ENCODE data around the gene ATE1.
A peak's percentile ranks its signal among the peaks of the same experiment; 100 is the strongest.
"Not testable (repeated sequence)": the region's sequence is repeated elsewhere in the genome, so short reads cannot be mapped to it uniquely, and the experiment has no call there.

ATE1 gene

DNA sequence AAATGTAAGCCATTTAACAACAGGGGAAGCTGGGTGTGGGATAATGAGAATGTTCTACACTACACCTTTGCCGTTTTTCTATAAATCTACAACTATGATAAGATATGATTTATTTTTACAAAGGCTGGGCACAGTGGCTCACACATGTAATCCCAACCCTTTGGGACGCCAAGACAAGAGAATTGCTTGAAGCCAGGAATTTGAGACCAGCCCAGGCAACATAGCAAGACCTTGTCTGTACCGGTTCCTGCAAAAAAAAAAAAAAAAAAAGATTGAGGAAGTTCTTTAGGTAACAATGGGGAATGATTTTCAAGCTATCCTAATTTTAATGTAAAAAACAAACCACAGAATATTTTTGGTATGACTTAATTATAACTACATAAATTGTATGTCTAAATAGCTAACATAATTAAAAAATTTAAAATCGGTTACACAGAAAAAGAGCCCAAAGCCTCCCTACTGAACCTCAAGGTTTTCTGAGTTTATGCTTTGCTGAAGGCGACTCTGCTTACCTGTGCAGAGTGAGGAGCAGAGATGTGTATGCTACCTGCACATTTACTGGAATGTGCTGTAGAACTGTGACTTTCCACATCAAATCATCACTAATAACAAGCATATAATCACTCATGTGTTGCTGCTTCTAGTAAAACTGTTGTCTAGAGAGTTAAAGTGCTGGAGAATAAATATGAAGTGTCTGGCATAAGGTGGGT lies 163.4 kb downstream of the ATE1 start:
- Mint-ChIP-seq H3K4me1 (no peaks in the 10 kb centered on the region), H3K27ac (no peak overlapping the region), H3K4me3 (no peak overlapping the region), H3K9me3 (peaks cover 9% of the 10 kb centered on the region), H3K27me3 (no peaks in the 10 kb centered on the region), H3K36me3 (peaks cover 54% of the 10 kb centered on the region)
- ATAC-seq (ENCODE audit: low read depth) = no peak
- DNase-seq (ENCODE audit: low spot score in 2 of 2) = no peak

DNA sequence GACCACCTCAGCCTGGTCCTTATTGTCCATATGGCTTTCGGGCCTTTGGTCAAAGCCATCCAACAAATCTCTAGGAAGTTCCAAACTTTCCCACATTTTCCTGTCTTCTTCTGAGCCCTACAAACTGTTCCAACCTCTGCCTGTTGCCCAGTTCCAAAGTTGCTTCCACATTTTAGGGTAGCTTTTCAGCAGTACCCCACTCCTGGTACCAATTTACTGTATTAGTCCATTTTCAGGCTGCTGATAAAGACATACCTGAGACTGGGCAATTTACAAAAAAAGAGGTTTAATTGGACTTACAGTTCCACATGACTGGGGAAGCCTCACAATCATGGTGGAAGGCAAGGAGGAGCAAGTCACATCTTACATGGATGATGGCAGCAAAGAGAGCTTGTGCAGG lies 170.6 kb downstream of the ATE1 start:
- not testable (repeated sequence) for ATAC-seq (ENCODE audit: low read depth); H3K27me3 Mint-ChIP-seq; H3K4me3 Mint-ChIP-seq; DNase-seq (ENCODE audit: low spot score in 2 of 2); H3K4me1 Mint-ChIP-seq; H3K27ac Mint-ChIP-seq
- Mint-ChIP-seq H3K36me3 (peaks cover 55% of the 10 kb centered on the region), H3K9me3 (peaks cover 28% of the 10 kb centered on the region)

DNA sequence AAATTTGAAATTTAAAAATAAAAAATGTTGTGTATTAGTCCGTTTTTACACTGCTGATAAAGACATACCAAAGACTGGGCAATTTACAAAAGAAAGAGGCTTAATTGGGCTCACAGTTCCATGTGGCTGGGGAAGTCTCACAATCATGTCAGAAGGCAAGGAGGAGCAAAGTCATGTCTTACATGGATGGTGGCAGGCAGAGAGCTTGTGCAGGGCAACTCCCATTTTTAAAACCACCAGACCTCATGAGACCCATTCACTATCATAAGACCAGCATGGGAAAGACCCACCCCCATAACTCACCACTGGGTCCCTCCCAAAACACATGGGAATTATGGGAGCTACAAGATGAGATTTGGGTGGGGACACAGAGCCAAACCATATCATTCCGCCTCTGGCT lies 172.3 kb downstream of the ATE1 start:
- H3K27me3 Mint-ChIP-seq; H3K4me3 Mint-ChIP-seq; H3K4me1 Mint-ChIP-seq; H3K27ac Mint-ChIP-seq; DNase-seq (ENCODE audit: low spot score in 2 of 2); ATAC-seq (ENCODE audit: low read depth): not testable (repeated sequence)
- Mint-ChIP-seq H3K9me3 (peaks cover 22% of the 10 kb centered on the region), H3K36me3 (peaks cover 46% of the 10 kb centered on the region)

DNA sequence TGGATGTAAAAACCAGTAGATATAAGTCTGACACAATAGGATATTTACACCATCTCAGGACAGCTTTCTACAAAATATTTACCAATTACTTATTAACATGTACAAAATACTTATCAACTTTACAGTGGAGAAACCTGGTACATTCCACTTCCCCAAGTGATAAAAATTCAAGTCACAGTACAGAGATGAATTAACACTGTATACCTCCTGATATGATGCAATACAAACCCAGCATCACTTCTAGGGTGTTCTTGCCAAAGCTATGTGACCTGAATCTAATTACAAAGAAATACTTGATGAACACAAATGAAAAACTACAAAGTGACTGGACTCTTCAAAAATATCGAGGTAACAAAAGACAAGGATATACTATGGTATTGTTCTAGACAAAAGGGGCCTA lies 173.2 kb downstream of the ATE1 start:
- Mint-ChIP-seq H3K27me3 (no peaks in the 10 kb centered on the region), H3K4me1 (no peaks in the 10 kb centered on the region), H3K9me3 (peaks cover 19% of the 10 kb centered on the region), H3K36me3 (peaks cover 37% of the 10 kb centered on the region), H3K4me3 (no peak overlapping the region), H3K27ac (no peak overlapping the region)
- DNase-seq (ENCODE audit: low spot score in 2 of 2) (no peak), ATAC-seq (ENCODE audit: low read depth) (no peak)

DNA sequence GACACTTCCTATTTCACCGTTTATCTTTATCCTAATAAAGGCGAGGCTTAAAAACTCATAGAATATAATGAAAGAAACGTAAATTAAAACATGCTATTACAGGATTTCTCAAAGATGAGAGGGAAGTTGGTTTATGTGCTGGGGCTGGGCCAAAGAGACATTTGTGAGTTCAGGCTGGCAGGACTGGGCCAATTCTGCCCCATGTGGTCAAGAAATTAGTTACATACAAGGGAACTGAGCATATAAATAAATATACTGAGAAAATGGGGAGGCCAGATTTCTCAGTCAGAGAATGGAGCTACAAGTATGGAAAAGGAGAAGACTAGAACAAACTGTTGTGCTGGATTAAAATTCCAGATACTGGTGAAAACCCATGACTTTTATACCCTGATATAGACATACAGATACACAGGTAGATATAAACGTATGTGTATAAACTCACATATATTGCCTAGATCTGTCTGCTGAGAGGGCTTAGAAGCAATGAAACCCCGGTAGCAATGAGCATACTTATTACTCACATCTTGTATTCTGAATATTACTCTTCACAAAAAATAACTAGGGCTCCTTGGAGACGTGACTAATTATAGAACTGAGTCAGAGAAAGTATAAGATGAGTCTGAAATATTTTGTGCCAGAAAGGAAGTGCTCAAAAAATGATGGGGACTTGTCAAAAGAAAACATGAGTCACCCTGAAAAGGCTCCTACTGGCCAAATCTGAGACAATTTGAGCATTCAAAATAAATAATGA lies 173.9 kb downstream of the ATE1 start:
- H3K4me3 Mint-ChIP-seq = no peak overlapping the region
- peaks cover 19% of the 10 kb centered on the region for H3K9me3 Mint-ChIP-seq
- no peak overlapping the region for H3K27ac Mint-ChIP-seq
- DNase-seq (ENCODE audit: low spot score in 2 of 2) = no peak
- H3K36me3 Mint-ChIP-seq = peaks cover 33% of the 10 kb centered on the region
- ATAC-seq (ENCODE audit: low read depth) = no peak
- no peaks in the 10 kb centered on the region for H3K27me3 Mint-ChIP-seq
- no peaks in the 10 kb centered on the region for H3K4me1 Mint-ChIP-seq

DNA sequence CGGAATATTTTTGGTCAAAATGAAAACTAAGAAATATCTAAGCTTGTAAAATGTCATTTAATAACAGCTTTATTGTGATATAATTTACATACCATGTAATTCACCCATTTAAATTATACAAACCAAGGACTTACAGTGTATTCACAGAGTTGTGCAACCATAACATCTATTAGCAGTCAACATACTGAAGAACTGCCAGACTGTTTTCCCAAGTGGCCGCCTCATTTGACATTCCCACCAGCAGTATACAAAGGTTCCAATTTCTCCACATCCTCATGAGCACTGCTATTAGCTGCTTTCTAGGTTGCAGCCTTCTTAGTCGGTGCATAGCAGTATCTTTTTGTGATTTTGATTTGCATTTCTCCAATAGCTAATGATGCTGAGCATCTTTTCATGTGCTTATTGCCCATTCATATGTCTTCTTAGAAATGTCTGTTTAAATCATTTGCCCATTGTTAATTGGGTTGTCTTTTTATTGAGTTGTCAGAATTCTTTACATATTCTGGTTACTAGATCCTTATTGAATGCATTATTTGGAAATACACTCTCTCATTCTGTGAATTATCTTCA lies 176.6 kb downstream of the ATE1 start:
- ATAC-seq (ENCODE audit: low read depth) (no peak), DNase-seq (ENCODE audit: low spot score in 2 of 2) (no peak)
- H3K36me3 Mint-ChIP-seq = peaks cover 17% of the 10 kb centered on the region
- H3K27me3 Mint-ChIP-seq = no peaks in the 10 kb centered on the region
- H3K27ac Mint-ChIP-seq = no peak overlapping the region
- H3K4me1 Mint-ChIP-seq = no peaks in the 10 kb centered on the region
- H3K4me3 Mint-ChIP-seq = no peak overlapping the region
- peaks cover 4% of the 10 kb centered on the region for H3K9me3 Mint-ChIP-seq

DNA sequence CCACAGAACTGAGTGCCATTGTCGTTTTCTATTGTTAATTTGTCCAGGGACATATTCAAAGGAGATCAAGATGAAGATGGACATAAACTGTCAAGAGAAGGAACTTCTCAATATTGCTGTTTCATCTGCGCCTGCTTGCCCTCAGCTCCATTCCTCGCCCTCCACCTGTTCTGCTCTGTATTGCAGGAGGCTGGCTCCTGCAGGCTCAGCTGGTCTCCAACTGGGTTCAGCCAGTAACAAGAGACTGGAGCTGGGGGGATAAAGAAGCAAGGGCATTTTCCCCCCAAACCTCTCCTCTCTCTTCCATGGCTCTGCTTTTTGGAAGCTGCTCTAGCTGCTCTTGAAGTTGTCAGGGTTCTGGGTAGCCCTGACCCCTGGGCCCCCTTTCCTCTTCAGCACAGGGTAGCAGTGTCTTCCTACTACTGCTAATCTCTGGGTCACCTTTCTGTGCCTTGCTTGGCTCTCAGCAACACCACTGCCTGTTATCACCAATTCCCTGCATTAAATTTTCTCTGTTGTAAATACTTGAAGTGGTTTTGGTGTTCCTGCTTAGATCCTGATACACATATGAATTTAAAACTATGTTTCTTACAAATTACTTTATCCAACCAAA lies 180.6 kb downstream of the ATE1 start:
- no peaks in the 10 kb centered on the region for H3K4me1 Mint-ChIP-seq
- DNase-seq (ENCODE audit: low spot score in 2 of 2) (no peak), ATAC-seq (ENCODE audit: low read depth) (no peak)
- peaks cover 13% of the 10 kb centered on the region for H3K36me3 Mint-ChIP-seq
- H3K9me3 Mint-ChIP-seq = no peaks in the 10 kb centered on the region
- no peak overlapping the region for H3K27ac Mint-ChIP-seq
- H3K4me3 Mint-ChIP-seq = no peak overlapping the region
- H3K27me3 Mint-ChIP-seq = no peaks in the 10 kb centered on the region

DNA sequence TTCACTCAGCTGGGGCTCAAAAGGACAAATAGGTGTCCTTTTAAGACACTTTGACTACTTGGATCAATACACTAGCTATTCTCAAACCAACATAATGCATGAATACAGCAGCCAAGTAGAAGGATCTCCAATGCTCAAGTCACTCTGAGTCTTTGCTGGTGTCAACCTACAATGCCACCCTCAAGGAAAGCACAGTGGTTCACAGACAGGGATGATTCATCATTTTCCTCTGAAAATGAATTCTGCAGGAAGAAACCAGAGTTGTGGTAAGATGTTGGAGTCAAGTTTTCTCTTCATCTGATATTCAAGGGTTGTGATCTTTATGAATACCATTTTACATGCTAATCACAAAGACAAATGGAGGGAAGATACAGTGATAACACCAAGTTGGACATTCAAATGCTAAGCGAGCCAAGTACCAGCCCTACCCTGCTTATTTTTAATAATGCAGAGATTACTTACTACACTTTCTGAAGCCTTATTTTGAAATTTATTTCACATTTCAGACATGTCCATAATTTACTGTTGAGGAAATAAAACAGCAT lies 186.5 kb downstream of the ATE1 start:
- no peaks in the 10 kb centered on the region for H3K27me3 Mint-ChIP-seq

DNA sequence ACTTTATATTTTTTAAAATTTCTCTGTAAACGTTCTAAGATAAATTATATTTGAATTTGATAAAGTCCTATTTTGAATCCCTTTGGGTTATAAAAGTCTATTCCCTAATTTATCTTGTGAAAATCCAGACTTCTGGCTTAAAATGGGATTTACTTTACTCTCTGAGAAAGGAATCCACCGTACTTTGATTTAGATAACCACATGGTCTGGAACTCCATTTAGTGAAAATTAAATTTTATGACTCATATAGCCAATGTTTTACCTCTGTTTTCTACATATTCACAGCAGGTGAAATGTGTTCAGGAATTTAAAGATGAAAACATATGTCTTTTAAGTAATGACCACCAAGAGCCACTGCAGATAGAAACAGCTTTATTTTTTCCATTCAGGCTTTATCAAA lies 187.8 kb downstream of the ATE1 start:
- Mint-ChIP-seq H3K9me3 (no peaks in the 10 kb centered on the region), H3K4me3 (no peak overlapping the region), H3K27me3 (no peaks in the 10 kb centered on the region), H3K4me1 (no peaks in the 10 kb centered on the region), H3K36me3 (peaks cover 11% of the 10 kb centered on the region), H3K27ac (no peak overlapping the region)
- DNase-seq (ENCODE audit: low spot score in 2 of 2) (no peak), ATAC-seq (ENCODE audit: low read depth) (no peak)

More for the DNA sequence above, 186.5 kb downstream of the ATE1 start:
- Mint-ChIP-seq H3K4me3 (no peak overlapping the region), H3K27ac (no peak overlapping the region), H3K9me3 (no peaks in the 10 kb centered on the region), H3K36me3 (peaks cover 15% of the 10 kb centered on the region), H3K4me1 (no peaks in the 10 kb centered on the region)
- DNase-seq (ENCODE audit: low spot score in 2 of 2) (no peak), ATAC-seq (ENCODE audit: low read depth) (no peak)

DNA sequence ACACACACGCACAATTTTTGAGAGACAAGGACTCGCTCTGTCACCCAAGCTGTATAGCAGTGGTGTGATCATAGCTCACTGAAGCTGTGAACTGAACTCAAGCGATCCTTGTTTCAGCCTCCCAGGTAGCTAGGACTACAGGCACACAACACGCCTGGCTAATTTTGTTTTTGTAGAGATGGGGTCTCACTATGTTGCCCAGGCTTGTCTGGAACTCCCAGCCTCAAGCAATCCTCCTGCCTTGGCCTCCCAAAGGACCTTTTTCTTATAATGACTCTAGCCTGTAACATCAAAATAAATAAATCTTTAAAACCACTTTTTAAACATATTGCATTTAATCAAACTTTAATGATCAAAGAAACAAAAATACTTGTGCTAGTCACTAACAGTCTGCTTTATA lies 188.7 kb downstream of the ATE1 start:
- Mint-ChIP-seq H3K36me3 (peaks cover 6% of the 10 kb centered on the region), H3K4me1 (no peaks in the 10 kb centered on the region), H3K27me3 (no peaks in the 10 kb centered on the region), H3K9me3 (no peaks in the 10 kb centered on the region), H3K4me3 (no peak overlapping the region), H3K27ac (no peak overlapping the region)
- DNase-seq (ENCODE audit: low spot score in 2 of 2) (no peak), ATAC-seq (ENCODE audit: low read depth) (no peak)

DNA sequence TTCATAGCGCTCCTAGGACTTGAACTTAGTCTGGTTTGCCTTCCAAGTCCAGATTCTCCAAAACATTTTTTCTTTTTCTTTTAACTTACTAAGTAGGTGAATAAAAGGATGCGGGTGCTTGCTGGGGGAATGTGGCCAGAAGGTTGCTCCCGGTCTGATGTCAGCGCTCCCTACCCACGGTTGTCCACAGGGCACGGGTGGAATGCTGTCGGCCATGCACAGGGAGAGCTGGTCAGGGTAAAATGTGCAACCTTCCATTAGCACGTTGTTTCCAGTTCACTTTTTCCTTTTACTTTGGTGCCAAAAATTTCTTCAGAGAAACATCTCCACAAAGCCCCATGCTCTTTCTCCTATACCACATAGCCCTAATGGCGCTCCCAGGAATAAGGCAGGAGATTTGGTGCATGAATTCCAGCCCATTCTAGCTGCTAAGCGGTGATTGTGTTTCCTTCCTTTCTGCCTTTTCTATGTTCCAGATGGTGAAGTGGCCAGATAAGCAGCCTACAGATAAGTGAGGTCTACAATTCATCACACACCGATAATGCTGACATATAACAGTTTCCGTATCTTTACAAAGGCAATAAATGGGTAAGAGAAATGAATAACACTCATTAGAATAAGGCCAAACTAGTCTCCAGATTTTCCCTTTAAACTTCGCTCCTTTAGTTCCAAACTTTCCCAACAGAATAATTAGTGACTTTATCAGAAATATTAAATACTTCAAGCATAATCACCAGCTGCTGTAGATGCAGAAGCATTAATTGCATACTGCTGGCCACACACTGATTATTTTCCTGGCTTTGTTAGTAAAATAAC lies 191.3 kb downstream of the ATE1 start:
- Mint-ChIP-seq H3K27ac (no peak overlapping the region), H3K4me3 (no peak overlapping the region), H3K36me3 (peaks cover 5% of the 10 kb centered on the region), H3K27me3 (peaks cover 3% of the 10 kb centered on the region), H3K9me3 (no peaks in the 10 kb centered on the region), H3K4me1 (no peaks in the 10 kb centered on the region)
- no peak for ATAC-seq (ENCODE audit: low read depth)
- no peak for DNase-seq (ENCODE audit: low spot score in 2 of 2)

DNA sequence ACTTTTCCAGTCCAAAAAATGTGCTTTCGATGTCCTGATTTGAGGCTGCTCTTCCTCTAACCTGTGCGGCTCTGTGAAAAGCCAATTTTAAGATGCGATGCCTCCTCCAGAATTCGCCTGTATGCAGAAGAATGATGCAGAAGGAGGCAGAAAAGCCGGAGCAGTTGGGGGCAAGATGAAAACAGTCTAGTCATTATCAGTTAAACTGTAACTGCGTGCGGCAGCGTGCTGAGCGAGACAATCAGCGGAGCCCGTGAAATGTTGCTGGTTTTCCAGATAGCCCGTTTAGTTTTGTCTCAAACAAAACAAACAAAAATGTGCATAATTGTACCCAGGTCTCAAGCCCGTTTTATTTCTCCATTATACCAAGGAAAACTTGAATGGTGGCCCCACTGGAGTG lies 192.6 kb downstream of the ATE1 start:
- ATAC-seq (ENCODE audit: low read depth) (no peak), DNase-seq (ENCODE audit: low spot score in 2 of 2) (no peak)
- Mint-ChIP-seq H3K4me3 (no peak overlapping the region), H3K27me3 (peaks cover 3% of the 10 kb centered on the region), H3K36me3 (no peaks in the 10 kb centered on the region), H3K9me3 (no peaks in the 10 kb centered on the region), H3K27ac (no peak overlapping the region), H3K4me1 (no peaks in the 10 kb centered on the region)

DNA sequence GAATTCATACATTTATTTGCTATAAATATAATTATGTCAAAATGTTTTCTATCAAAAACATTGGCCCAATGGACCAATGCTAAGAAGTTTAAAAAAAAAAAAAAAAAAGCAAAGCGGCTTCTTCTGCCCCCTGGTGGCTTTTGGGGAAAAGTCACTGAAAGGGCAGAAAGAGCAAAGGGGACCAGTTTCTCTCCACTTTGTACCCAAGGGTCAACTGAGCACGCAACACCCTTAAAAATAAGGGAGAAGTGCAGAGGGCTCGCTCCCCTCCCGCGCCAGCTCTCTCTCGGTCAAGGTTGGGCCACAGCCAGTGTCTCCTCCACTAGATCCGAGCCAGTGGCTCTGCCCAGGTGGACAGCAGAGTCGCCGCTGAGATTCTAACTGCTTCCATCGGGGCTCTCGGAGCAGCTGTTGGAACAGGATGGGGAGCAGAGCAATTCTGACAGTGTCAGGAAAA lies 193.2 kb downstream of the ATE1 start:
- Mint-ChIP-seq H3K27ac (no peak overlapping the region), H3K4me1 (no peaks in the 10 kb centered on the region), H3K27me3 (peaks cover 3% of the 10 kb centered on the region), H3K9me3 (no peaks in the 10 kb centered on the region), H3K36me3 (no peaks in the 10 kb centered on the region), H3K4me3 (no peak overlapping the region)
- DNase-seq (ENCODE audit: low spot score in 2 of 2) = peak in 1 of 2 donors; percentile 11
- ATAC-seq (ENCODE audit: low read depth) = no peak
